NCI-H146 treated with DMSO at 0.1 percent for 48 hours (cell line): ENCODE data around the gene PSMD6.

ENCODE experiments used
- DNase-seq: peaks from one replicate; lab custom pipeline; 2025; ENCODE audit not compliant: unreplicated experiment; lab: John Stamatoyannopoulos, UW

Gene PSMD6

DNA sequence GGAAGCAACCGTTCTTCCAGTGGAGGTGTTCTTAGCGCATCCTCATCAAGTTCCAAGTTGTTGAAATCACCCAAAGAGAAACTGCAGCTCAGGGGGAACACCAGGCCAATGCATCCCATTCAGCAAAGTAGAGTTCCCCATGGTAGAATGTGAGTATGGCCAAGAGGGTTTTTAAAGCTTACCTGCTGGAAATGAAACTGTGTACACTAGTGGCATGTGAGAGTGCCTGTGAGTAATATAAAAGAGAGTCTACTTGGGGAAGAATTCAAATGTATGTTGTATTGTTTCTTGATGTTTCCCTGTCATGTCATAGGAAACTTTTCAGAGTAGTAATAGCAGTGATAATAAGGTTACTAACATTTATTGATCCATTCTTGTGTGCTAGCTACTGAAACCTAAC is 43.3 kb downstream of the PSMD6 start:
- DNase-seq, result no peak

DNA sequence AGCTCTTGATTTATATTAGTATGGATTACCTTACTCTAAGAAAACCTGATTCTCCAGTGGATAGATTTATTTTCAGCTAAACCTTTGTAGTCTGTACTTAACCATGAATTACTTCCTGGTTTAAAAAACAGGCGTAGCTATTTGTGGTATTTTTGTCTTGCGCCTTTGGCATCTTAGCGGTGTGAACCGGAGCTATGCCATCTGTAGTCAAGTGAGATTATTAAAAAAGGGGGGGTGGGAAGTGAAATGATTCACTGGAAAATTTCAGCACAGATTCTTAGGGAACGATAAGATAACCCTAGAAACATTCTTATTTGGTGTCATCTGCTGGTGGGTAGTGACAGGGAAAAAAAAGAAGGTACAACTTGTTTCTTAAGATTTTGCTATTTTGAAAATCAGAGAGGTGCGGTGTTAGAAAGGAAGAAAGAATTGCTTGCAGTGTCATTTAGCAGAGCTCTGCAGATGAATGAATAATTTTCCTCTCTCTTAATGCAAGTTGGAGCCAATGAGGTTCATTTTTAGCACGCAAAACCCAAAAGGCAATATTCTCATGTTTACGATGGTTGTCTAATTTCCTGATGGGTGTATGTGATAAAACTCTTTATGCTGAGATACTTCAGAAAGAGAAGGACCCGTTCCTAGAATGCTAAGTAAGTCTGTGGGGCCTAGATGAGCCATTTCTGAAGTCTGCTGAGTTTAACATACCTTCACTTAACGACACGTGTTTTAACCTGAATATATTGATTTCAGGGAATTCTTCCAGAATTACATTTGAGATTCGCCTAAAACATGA is 44.0 kb downstream of the PSMD6 start:
- no peak for DNase-seq

DNA sequence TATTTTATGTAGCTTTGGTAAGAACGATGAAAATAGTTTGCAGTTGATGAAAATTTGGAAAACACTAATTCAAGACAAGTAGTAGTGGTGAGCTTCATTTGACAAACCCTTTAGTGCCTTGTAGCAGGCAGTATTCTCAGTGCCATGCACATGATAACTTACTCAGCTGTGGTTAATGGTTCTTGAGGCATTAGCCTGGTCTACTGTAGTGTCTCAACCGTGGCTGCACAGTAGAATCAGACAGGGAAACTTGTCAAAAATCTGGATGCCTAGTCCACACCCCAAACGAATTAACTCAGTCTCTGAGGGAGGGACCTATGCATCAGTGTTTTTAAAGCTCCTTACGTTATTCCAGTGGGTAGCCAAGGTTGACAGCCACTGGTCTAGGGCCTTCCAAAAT is 45.4 kb downstream of the PSMD6 start:
- no peak for DNase-seq

DNA sequence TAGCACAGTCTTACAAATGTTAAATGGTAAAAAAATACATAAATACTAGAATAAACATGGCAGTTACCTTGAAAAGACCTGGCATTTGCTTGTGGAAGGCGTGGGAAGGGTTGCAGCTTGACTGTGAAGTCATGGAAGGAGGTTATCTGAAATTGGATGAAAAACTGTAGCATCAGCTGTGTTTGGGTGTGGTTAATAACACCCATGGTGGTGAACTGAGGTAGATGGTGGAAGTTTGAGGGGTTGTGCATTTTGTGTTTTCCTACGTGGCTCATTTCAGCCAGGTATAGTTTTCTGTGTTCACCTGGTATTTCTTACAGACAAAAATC is 46.5 kb downstream of the PSMD6 start:
- no peak for DNase-seq

DNA sequence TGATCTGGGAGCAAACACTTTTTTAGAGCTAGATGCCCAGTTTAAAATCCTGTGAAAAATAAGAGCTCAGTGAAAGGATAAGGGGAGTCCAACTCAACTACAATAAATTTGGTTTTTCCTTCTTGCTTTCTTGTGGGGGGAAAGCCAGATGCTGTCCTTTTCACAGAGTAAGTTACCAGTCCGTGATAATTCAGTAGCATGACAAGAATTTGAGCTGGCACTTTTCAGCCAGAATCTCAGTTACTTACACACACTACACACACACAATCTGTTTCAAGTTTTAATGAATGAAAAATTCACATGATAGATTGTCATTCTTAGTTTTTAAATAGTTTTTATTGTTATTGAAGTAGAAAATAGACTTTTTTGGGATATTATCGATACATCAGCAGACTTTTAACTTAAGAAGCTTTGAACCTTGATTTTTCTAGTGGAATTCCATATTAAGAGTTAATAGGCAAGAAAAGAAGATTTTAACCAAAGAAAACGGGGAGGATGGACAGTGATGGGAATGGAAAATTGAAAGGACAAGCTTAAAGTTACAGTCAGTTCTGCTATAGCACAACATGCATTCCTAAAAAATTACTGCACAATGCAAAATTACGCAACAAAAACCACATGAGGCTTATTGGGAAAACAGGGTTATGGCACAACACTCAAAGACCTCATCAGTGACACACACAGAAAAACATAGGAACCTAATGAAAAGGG is 47.0 kb downstream of the PSMD6 start:
- no peak for DNase-seq

DNA sequence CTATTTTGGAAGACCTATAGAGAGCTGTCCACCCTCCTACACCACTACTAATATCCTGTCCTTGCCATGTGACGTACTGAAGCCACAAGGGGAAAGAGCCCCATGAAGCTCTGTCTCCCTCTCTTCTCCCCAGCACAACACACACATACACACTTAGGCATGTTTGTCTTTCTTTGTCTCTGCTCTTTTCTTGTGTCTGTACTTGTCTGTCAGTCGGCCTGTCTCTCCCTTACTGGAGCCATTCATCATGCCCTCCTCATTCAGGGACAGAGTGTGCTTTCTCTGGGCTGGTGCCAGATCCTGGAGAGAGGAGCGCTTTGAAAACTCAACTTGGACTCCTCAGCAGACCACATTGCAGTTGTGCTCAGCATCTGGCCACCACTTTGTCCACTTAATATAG is 47.6 kb downstream of the PSMD6 start:
- DNase-seq, result no peak

DNA sequence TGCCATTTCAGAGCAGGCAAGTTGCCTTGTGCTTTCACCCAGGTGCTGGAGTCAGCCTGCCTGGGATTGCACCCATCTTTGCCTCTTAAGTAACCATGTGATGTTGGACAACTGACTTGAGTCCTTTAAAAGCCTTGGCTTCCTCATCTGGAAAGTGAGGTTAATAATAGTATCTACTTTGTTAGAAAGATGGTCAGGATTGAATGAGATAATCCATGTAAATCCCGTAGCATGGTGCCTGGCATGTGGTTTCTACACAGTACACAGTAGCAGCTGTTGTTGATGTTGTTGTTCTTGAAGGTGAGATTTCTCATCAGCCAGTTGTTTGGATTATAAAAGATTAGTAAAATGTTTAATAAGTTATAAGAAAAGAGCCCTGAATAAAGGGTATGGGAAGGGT is 48.8 kb downstream of the PSMD6 start:
- no peak for DNase-seq

DNA sequence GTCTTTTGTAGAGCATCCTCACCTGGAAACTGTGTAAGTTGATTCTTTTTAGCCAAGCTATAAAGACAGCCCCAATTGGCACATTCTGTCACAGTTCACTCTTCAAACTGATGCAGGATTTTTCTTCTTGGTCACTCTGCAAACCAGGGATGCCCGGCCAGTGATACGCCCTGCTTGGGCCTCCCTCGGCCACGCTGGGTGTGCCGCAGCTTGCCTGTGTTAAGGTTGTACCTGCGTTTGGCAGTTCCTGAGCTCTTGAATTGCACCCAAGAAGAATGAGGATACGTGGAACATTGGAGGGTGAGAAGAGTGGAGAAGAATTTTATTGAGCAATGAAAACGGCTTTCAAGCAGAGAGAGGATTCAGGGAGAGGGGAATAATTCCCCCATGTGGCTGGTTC is 49.9 kb downstream of the PSMD6 start:
- DNase-seq, result no peak

DNA sequence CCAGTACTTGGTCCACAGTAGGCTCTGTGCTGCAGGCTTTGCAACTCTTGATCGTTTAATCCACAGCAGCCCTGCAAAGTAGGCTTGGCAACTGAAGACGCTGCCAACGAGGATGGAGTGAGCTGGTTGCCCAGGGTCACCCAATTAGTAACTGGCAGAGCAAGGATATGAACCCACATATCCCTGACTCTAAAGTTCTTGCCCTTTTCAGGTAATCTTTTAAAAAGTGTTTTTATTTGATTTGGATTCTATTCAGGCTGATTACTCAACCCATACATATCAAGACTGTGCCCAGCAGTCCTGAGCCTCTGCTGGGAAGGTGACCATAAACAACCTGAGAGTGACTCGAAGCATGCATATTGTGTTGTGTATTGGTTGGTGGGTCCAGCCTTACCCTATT is 50.3 kb downstream of the PSMD6 start:
- DNase-seq, result no peak

DNA sequence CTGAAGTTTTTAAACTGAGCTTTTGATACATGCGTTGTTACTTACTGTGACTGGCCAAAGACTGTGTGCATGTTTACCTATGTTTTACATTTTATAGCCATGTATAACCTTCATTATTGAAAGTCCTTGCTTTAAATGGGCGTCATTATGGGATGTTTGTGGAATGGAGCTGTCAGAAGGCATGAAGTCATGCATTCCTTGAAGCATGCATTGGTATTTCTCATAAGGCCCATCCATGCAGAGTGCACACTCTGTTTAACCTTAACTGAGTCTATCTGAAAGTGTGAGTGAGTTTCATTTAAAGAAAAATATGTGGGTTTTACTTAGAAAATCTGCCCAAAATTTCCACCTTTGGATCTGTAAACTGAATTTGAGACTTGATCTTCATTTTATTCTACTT is 51.1 kb downstream of the PSMD6 start:
- DNase-seq, result no peak

DNA sequence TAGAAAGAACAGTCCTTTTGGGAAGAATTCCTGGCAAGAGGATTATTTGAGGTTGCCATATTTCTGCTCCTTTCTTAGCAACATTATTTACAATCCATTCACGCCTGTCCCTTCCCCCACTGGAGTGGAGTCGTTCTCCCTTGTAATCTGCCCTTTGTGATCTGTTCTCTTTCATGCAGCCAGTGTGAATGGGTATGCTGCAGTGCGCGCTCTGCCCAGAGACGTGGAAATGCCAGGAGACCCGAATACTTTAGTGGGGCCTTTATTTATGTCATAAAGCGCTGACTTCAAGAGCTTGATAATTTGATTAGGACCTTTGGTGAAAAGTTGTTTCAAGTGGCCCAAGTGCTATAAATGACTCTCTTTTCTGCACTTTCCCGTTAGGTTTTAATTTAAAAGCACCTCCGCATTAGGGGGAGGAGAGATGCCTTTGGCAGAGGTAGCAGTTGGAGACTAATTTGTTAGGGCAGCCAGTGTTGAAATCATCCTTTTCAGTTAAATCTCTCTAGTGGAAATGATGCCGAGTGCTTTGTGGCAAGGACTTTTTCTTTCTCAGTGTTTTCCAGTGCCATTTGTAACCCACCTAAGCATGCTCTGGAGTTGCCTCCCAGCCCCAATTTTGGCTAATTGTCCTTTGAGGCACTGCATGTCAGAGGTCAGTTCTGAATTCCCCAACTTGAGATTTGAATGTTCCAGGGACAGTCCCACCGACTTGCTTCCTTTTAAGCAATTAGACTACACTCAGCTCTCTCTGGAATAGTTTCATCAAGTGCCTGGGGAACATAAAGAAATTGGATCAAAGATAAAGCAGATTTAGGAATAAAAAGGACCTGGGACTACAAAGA is 52.4 kb downstream of the PSMD6 start:
- DNase-seq, result no peak

DNA sequence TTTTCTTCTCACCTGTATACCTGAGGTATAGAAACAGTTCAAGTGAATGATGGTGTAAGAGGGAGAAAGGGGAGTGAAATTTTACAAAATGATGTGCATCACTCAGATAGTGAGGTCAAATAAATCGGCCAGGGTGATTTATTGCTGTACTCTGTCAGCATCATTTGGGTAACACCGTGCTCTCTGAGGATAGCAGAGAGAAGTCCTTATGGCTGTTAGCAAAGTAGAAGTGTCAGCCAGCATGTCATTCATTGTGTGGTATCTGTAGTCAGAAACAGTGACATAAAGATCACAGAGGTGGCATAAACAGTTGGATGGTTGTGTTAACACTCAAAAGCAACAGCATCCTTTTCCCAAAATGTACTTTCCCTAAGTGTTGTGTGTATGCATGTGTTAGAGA is 53.4 kb downstream of the PSMD6 start:
- DNase-seq, result no peak

DNA sequence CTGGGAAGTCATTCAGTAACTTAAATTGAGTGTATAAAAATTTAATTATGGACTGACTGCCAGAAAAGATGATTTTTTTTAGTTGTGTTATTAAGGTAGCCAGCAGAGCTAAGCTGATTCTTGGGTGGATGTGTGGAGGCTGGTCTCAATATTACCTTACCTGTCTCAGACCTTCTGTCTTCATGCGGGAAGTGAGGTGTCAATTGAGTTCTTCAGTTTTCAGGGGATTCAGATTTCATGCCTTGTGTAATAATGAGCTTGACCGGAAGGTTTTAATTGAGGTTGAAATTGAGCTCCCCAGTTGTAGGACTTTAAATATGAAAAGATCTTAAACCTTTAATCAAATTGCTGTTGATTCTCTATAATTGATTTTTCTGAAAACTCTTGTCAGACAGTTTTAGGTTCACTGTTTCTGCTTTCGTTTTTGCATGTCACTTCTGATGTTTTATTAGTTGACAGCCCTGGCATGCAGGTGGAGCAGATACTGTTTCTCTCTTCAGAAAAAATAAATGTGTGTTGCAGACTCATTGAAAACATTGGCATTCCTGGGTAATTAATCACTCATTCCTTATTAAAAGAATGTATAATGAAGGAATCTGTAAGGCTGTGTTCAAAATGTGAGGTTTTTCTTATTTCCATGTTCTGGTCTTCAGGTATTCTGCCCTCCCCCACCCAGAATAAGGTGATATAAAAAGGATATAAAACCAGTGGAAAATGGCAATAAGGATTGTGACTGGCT is 54.5 kb downstream of the PSMD6 start:
- no peak for DNase-seq

DNA sequence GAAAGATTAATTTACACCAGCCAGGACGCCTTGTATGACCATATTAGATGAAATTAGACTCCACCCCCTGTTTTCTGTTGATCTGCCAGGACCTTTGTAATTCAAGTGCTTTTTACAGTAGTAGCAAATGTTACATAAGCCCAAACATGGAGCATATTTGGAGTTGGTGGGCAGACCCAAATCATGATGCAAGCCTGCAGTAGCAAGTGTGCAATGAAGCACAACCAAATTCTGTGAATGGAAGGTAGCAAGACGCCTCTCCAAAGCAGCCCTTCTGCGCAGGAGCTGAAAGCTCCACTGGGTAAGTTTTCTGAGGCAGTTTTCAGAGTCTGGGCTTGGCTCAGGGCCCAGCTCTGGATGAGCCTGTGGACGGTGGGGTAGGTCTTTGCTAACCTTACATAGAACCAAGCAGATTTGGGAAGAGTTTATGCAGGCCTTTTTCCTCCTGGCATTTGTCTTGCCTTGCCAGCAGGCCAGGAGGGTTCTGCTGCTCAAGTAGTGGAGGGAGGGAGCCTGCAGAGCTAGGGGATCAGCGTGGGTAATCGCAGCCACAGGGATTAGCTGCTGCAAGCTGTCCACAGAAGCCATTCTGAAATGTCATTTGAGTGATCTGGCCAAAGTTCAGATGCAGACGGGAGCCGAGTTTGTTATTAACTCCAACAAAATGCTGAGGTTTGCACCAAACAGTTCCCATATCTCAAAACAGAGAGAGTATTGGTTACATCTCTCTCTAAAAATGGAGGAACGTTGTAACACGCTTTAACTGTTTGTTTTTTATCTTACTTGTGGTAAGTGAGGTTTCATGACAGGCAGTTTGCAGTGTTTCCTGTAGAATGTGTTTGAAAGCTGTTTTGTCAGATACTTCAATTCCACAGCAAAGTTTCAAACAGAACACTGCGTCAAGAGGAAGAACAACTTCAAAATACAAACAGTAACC is 55.4 kb downstream of the PSMD6 start:
- no peak for DNase-seq

DNA sequence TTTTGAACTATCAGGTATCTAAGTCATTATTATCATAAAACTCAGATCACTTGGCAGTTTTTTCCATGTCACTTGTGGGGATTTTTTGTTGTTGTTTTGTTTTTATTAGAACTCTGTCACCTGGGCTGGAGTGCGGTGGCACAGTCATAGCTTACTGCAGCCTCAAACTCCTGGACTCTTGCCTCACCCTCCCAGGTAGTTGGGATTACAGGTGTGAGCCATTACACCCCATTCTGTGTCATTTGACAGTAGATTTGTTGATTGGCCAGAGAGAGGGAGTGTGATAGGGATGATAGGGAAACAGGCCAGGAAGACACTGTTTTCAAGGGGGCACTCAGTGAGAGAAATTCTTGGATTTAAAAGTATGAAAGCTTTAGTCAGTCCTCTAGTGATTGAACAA is 56.4 kb downstream of the PSMD6 start:
- no peak for DNase-seq

DNA sequence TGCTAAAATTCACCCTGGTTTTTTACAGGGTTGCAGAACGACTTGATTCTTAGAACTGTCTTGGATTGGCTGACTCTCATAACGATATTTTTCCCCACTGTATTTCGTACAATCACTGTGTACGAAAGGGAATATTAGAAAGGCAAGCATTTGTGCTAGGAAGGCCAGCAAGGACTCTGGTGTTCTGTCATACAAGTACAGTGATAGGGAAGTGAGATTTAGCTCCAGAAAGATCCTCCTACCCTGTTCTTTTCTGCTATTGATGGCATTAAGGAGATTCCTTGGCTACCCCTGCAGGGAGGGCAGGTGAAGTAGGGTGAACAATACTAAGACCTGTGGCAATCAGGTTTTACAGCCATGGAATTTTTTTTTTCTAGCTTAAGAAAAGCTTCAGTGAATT is 57.3 kb downstream of the PSMD6 start:
- no peak for DNase-seq

DNA sequence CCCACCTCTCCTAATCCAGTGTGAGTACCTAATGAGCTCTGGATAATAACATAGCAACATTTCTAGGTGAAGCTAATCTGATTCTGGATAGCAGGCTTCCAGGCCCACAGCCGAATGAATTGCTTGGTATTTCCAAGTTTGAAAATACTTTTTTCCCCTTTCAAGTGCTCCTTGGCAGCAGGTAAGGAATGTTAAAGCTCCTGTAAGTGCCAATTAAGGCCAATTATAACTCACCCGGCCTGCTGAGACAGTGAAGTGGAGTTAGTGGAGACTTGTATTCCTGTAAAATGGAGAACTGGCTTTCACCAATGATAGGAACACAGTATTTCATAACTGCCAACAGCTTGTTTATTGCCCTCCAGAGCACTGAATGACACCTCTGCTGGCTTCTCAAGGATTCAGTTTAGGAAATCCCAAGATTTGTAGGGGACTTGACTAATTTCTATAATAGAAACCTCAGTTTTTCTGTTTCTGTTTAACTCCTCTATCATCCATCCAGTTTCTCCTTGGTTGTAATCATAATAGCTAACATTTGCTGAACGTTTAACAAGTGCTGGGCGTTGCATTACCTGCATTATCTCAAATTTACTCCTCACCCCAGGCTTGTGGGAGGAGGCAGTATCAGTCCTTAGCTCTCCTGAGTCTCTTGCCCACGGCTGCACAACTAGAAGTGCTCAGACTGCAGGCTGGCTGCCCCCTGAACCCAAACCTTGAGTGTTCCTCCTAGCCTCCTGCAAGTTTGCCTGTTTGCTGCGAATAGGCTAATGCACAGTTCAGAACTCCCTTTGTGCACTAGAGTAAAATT is 58.4 kb downstream of the PSMD6 start:
- DNase-seq, result no peak

DNA sequence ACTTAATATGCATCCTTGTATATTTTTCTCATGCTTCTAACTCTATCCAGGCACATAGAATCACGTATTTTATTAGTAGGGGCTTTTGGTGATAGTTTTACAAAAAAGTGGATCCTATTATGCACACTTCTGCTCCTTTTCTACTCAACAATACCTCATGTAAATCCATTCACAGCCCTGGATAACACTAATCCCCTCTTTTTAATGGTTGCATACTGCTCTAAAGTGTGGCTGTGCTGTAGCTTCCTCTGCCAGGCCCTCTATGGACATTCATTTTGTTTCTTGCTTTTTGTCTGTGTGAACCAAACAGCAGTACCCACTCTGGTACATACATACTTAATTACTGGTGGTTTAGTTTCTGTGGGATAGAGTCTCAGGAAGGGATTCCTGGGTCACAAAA is 59.8 kb downstream of the PSMD6 start:
- no peak for DNase-seq

DNA sequence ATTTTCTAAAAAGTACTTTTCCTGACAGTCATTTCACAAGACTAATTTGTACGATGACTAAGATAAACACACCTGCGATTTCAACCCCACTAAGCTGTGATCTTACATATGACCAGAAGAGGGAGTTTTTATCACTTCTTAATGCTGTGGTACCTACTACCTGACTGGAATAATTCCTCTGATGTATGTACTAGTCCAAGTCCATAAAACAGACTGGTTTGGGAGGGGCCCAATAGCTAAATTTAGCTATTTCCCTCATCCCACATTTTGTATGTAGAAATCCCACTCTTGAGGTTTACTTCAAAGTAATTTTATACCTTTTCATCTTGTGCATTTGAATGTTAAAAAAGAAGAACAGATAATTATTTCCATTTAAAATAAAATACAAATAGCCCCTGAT is 61.4 kb downstream of the PSMD6 start:
- DNase-seq, result peak; percentile 20
